Bronchial epithelial cell (primary cell): Measurements from ENCODE around the gene SEC24A. TPM values are rescaled to one million over a fixed set of nuclear protein-coding genes. Genes with fewer than 3 reads are reported as not detected.
"Not testable (repeated sequence)": the region's sequence is repeated elsewhere in the genome, so short reads cannot be mapped to it uniquely, and the experiment has no call there.

Source experiments
- DNase-seq: peaks from one replicate; pipeline ENCODE4 v3.0.0-alpha.2; 2010; ENCODE audit warnings: low read depth
- FAIRE-seq: peaks from 2 replicates; lab custom pipeline; 2011; peaks lifted over from hg19 to GRCh38; lab: Jason Lieb, UNC
- H3K27me3 ChIP-seq: 2 replicates; pipeline ENCODE4 v1.5.1; 2011; ENCODE audit warnings: low read length; ENCODE audit not compliant: control insufficient read depth, insufficient read depth
- H3K36me3 ChIP-seq: 2 replicates; pipeline ENCODE4 v1.5.1; 2011; ENCODE audit warnings: low read length; ENCODE audit not compliant: control insufficient read depth, insufficient read depth
- H3K4me3 ChIP-seq: 2 replicates; pipeline ENCODE4 v1.5.1; 2011; ENCODE audit warnings: mild to moderate bottlenecking, low read depth, low read length, control low read depth
- CTCF ChIP-seq: IDR thresholded peaks from 2 replicates; pipeline ENCODE4 v1.5.1; 2011; ENCODE audit warnings: mild to moderate bottlenecking, moderate library complexity, low read length, control low read depth, inconsistent platforms; ENCODE audit not compliant: insufficient read depth, severe bottlenecking
- total RNA-seq: library from RNA; depleted of rRNA; stranded (reverse); fragments of >200 nt; gene quantifications from 2 replicates; pipeline ENCODE4 v1.2.1, GENCODE V29; 2014

SEC24A gene
- total RNA-seq = 9.9 and 10.8 TPM in 2 replicates

- DNase-seq = peak; percentile 76
- Histone ChIP-seq H3K4me3 (peak within 1 kb of the TSS; percentile 97), H3K27me3 (no peaks in the 10 kb centered on the region), H3K36me3 (no peaks in the 10 kb centered on the region)
- no peak for TF ChIP-seq CTCF
- FAIRE-seq = no peak
Observed at GRCh38 chr5:134648425-134649162, at the start of gene SEC24A. Gene SEC24A, plus strand, starts transcription at chr5:134648785. Its CDS starts 292 bp downstream, at chr5:134649077.

GRCh38 chr5:134599820-134600219 is 48.8 kb upstream of the SEC24A start:
- not testable (repeated sequence) for FAIRE-seq, DNase-seq, H3K27me3 ChIP-seq, H3K36me3 ChIP-seq, H3K4me3 ChIP-seq

GRCh38 chr5:134600600-134600999 is 48.0 kb upstream of the SEC24A start:
- no peak for TF ChIP-seq CTCF
- FAIRE-seq (no peak), DNase-seq (peak; percentile 26)
- Histone ChIP-seq H3K36me3 (no peaks in the 10 kb centered on the region), H3K4me3 (no peak overlapping the region), H3K27me3 (no peaks in the 10 kb centered on the region)

GRCh38 chr5:134603059-134603458 is 45.5 kb upstream of the SEC24A start:
- Histone ChIP-seq H3K36me3 (peaks cover 3% of the 10 kb centered on the region), H3K4me3 (no peak overlapping the region), H3K27me3 (no peaks in the 10 kb centered on the region)
- FAIRE-seq = no peak
- peak; percentile 65 for DNase-seq
- TF ChIP-seq CTCF = no peak

- no peak overlapping the region for H3K4me3 ChIP-seq
- FAIRE-seq = no peak
- H3K36me3 ChIP-seq = peaks cover 8% of the 10 kb centered on the region
- no peaks in the 10 kb centered on the region for H3K27me3 ChIP-seq
- DNase-seq = no peak
- no peak for TF ChIP-seq CTCF
Observed at GRCh38 chr5:134604908-134605307, 43.7 kb upstream of the SEC24A start.

GRCh38 chr5:134606726-134607125 is 41.9 kb upstream of the SEC24A start:
- no peak for DNase-seq
- Histone ChIP-seq H3K4me3 (no peak overlapping the region), H3K27me3 (no peaks in the 10 kb centered on the region), H3K36me3 (peaks cover 8% of the 10 kb centered on the region)
- TF ChIP-seq CTCF = no peak
- no peak for FAIRE-seq
